Parathyroid adenoma (tissue), 2 donors: Measurements from ENCODE around the gene PAX2.
A peak's percentile ranks its signal among the peaks of the same experiment; 100 is the strongest.

ENCODE experiments used
- H2AFZ ChIP-seq: fragments of 300-600 bp; sonication (generic); one replicate; pipeline ENCODE4 v1.7.0; 2017; ENCODE audit warnings: antibody characterized with exemption, mild to moderate bottlenecking
- H3K27ac ChIP-seq: fragments of 300-600 bp; sonication (generic); one replicate; pipeline ENCODE4 v1.7.0; 2017
- H3K27me3 ChIP-seq: fragments of 300-600 bp; sonication (generic); one replicate; pipeline ENCODE4 v1.7.0; 2017; ENCODE audit warnings: low read length; ENCODE audit not compliant: control insufficient read depth, insufficient read depth
- H3K36me3 ChIP-seq: fragments of 300-600 bp; sonication (generic); one replicate; pipeline ENCODE4 v1.7.0; 2017; ENCODE audit warnings: low read length; ENCODE audit not compliant: control insufficient read depth, insufficient read depth
- H3K4me1 ChIP-seq: fragments of 300-600 bp; sonication (generic); one replicate; pipeline ENCODE4 v1.7.0; 2017; ENCODE audit warnings: control low read depth
- H3K4me2 ChIP-seq: fragments of 300-600 bp; sonication (generic); one replicate; pipeline ENCODE4 v1.7.0; 2017; ENCODE audit warnings: low read length
- H3K4me3 ChIP-seq: fragments of 300-600 bp; sonication (generic); one replicate; pipeline ENCODE4 v1.7.0; 2017; ENCODE audit warnings: low read depth, low read length
- H3K79me2 ChIP-seq: fragments of 300-600 bp; sonication (generic); one replicate; pipeline ENCODE4 v1.7.0; 2017; ENCODE audit warnings: control low read depth
- H3K9ac ChIP-seq: fragments of 300-600 bp; sonication (generic); one replicate; pipeline ENCODE4 v1.7.0; 2017; ENCODE audit warnings: mild to moderate bottlenecking
- H3K9me3 ChIP-seq: fragments of 300-600 bp; sonication (generic); one replicate; pipeline ENCODE4 v1.7.0; 2017; ENCODE audit warnings: low read length; ENCODE audit not compliant: control insufficient read depth
- TF ChIP-seq, protein P1 (sequence below): fragments of 300-600 bp; sonication (generic); IDR thresholded peaks from one replicate; pipeline ENCODE4 v1.7.0; 2017; ENCODE audit warnings: antibody characterized with exemption, mild to moderate bottlenecking
- donor health status: primary hyperparathyroidism.

PAX2 gene

DNA sequence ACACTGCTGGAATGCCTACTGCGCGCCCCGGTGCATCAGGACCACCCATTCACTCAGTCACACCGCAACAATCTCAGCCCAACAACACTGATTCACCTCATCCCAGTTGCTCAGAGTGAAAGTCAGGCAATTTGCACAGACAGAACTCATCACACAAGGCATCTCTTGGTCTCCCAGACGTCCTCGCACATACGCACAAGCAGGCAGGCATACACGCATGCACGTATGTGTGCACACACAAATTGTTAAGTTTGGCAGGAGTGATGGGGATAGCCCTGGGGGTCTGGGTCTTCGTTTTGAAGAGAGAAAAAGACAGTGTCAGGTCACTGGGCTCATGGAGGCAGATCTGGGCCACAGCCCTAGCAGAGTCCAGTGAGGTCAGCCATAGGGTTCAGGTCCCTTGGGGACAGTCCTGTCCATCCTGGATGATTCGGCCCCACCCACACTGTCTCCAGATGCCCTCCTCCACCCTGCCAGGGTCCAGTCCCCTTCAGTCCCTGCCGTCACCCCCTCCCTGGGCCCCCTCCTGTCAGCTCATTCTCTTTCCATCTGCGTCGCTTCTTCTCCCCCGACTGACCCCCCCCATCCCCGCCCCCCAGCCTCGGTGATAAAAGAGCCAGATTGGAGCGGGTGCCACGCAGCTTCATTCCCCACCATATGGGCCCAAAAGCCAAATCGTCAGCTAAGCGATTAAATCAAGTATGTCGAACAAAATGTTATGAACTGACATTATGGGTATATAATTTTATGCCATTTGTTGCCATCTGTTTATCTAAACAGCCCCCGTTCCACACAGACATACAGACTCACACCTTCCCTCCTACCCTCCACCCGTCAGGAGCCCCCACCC lies 118.9 kb downstream of the PAX2 start:
- Histone ChIP-seq H3K79me2 (no peaks in the 10 kb centered on the region), H3K36me3 (no peaks in the 10 kb centered on the region), H3K9ac (no peak overlapping the region), H2AFZ (no peak overlapping the region), H3K27me3 (no peaks in the 10 kb centered on the region), H3K9me3 (no peaks in the 10 kb centered on the region), H3K27ac (no peak overlapping the region), H3K4me2 (no peak overlapping the region), H3K4me1 (no peaks in the 10 kb centered on the region), H3K4me3 (no peak overlapping the region)
- TF ChIP-seq, protein P1, sequence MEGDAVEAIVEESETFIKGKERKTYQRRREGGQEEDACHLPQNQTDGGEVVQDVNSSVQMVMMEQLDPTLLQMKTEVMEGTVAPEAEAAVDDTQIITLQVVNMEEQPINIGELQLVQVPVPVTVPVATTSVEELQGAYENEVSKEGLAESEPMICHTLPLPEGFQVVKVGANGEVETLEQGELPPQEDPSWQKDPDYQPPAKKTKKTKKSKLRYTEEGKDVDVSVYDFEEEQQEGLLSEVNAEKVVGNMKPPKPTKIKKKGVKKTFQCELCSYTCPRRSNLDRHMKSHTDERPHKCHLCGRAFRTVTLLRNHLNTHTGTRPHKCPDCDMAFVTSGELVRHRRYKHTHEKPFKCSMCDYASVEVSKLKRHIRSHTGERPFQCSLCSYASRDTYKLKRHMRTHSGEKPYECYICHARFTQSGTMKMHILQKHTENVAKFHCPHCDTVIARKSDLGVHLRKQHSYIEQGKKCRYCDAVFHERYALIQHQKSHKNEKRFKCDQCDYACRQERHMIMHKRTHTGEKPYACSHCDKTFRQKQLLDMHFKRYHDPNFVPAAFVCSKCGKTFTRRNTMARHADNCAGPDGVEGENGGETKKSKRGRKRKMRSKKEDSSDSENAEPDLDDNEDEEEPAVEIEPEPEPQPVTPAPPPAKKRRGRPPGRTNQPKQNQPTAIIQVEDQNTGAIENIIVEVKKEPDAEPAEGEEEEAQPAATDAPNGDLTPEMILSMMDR: no peak

DNA sequence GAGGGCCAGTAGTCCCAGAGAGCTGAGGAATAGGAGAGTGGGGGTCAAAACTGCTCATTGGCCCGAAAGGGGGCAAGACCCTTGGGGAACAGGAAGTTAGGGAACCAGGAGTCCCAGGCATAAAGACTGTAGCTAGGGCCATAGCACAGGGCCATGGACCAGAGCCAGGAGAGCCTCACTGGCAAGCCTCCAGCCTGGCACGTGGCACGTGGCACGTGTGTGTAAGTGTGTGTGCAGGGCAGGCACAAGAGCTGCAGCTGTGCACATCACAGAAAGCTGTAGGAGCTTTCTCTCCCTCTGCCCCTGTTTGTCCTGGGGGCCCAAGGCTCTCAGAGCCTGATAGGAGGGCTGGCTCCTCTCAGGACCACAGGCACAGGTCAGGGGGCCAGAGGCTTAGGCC lies 119.6 kb downstream of the PAX2 start:
- Histone ChIP-seq H3K9ac (no peak overlapping the region), H3K4me1 (no peaks in the 10 kb centered on the region), H2AFZ (no peak overlapping the region), H3K4me3 (no peak overlapping the region), H3K36me3 (no peaks in the 10 kb centered on the region), H3K27ac (no peak overlapping the region), H3K9me3 (no peaks in the 10 kb centered on the region), H3K79me2 (no peaks in the 10 kb centered on the region), H3K4me2 (no peak overlapping the region), H3K27me3 (no peaks in the 10 kb centered on the region)
- TF ChIP-seq, protein P1: no peak

DNA sequence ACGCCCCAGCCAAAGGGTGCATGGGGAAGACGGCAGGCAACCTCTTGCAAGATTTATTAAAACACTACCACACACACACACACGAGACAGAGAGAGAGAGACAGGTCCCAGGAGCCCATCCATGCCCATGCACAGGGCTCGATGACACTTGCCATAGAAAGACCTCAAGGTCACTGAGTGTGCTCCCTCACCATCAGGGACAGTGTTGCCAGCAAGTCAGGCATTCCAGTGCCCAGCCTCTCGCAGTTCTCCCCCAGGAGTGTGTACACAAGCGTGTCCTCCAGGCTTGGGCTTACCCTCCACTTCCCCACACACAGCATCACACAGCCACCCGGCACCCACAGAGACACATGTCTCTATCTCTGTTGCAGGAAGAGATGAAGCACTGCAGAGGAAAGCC lies 120.6 kb downstream of the PAX2 start:
- H3K4me2 ChIP-seq: no peak overlapping the region
- TF ChIP-seq, protein P1: no peak
- H3K27ac ChIP-seq: no peak overlapping the region
- H3K79me2 ChIP-seq: no peaks in the 10 kb centered on the region
- H3K27me3 ChIP-seq: no peaks in the 10 kb centered on the region
- H3K4me1 ChIP-seq: no peaks in the 10 kb centered on the region
- no peak overlapping the region for H3K4me3 ChIP-seq
- H3K9me3 ChIP-seq: no peaks in the 10 kb centered on the region
- H3K36me3 ChIP-seq: no peaks in the 10 kb centered on the region
- H2AFZ ChIP-seq: peak overlapping the region; percentile 13
- H3K9ac ChIP-seq: no peak overlapping the region

DNA sequence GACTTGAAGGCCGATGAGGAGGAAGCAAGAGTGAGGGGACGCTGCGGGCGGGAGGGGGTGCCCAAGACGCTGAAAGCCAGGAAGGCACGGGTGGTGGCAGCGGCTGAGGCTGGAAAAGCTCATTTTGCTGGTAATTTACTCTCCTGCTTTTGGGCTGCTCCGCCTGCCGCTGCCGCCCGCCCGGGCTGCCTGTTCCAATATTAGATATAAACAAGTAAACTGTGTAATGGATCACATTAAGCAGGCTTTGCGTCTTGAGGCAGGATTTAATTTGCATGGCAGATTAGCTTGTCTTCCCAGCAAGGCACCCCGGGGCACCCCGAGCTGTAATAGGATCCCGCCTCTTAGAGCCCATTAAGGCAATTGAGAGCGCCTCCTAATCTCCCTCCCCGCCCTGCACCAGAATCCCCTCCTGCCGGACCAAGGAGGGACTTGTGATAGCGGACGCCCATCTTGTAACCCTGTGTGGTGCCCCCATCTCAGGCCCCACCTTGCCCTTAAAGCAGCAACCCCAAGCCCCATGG lies 121.3 kb downstream of the PAX2 start:
- TF ChIP-seq, protein P1: no peak
- Histone ChIP-seq H3K9me3 (no peaks in the 10 kb centered on the region), H3K4me3 (no peak overlapping the region), H3K27me3 (no peaks in the 10 kb centered on the region), H3K79me2 (no peaks in the 10 kb centered on the region), H2AFZ (peak overlapping the region; percentile 13), H3K4me1 (no peaks in the 10 kb centered on the region), H3K4me2 (no peak overlapping the region), H3K27ac (no peak overlapping the region), H3K9ac (no peak overlapping the region), H3K36me3 (no peaks in the 10 kb centered on the region)
